ENCODE results near the gene LRRC25. TPM values are rescaled to one million over a fixed set of nuclear protein-coding genes. Genes with fewer than 3 reads are reported as not detected.
A peak's percentile ranks its signal among the peaks of the same experiment; 100 is the strongest.
"Not testable (repeated sequence)": the region's sequence is repeated elsewhere in the genome, so short reads cannot be mapped to it uniquely, and the experiment has no call there.

LRRC25 gene
- total and polyA plus RNA-seq, 11 donors: 0.83 to 33.0 (median 2.8) TPM

GRCh38 chr19:18361646-18362045 is 35.8 kb downstream of the LRRC25 start:
- ATAC-seq: no peak
- H3K27ac ChIP-seq: no peak overlapping the region
- TF ChIP-seq CTCF (IDR thresholded peaks at IDR 0.05) (no peak), POLR2A (IDR thresholded peaks at IDR 0.05) (no peak)
- H3K4me3 ChIP-seq: no peak overlapping the region
- no peak for DNase-seq
- peaks cover 0 to 7% (median 0%) of the 10 kb centered on the region in 12 donors for H3K9me3 ChIP-seq
- 94 to 96% (median 95%) methylated on average over 8 of the region's 8 CpGs for WGBS, 4 donors
- intact Hi-C loops (cut with DNase I): no loop called here
- peaks cover 0 to 32% (median 17%) of the 10 kb centered on the region in 12 donors for H3K4me1 ChIP-seq
- H3K27me3 ChIP-seq: no peaks in the 10 kb centered on the region
- peaks cover 0 to 67% (median 54%) of the 10 kb centered on the region in 9 donors for H3K36me3 ChIP-seq

- Histone ChIP-seq H3K36me3 (peaks cover 0 to 69% (median 62%) of the 10 kb centered on the region in 9 donors), H3K27me3 (no peaks in the 10 kb centered on the region), H3K27ac (no peak overlapping the region), H3K4me1 (peaks cover 0 to 5% (median 0%) of the 10 kb centered on the region in 12 donors), H3K4me3 (no peak overlapping the region), H3K9me3 (peaks cover 0 to 7% (median 0%) of the 10 kb centered on the region in 12 donors)
- 94 to 100% (median 98%) methylated on average over 3 of the region's 3 CpGs for whole genome bisulfite sequencing, 4 donors
- intact Hi-C loops (cut with DNase I): loop anchor here in 2 of 10 donors (5.0 kb wide), 1 partner anchor 35 kb away; no protein-coding TSS in a partner anchor
- DNase-seq (no peak), ATAC-seq (peak in 1 of 4 donors; percentile 20)
- TF ChIP-seq POLR2A (IDR thresholded peaks at IDR 0.05): no peak
- TF ChIP-seq CTCF (IDR thresholded peaks at IDR 0.05): no peak
These were observed 40.4 kb downstream of the LRRC25 start for GRCh38 chr19:18357041-18357440.

- H3K4me3 ChIP-seq, H3K27me3 ChIP-seq, DNase-seq, ATAC-seq, H3K4me1 ChIP-seq, H3K27ac ChIP-seq, H3K9me3 ChIP-seq: not testable (repeated sequence)
- peaks cover 0 to 53% (median 45%) of the 10 kb centered on the region in 9 donors for H3K36me3 ChIP-seq
- intact Hi-C loops (cut with DNase I): loop anchor here in 4 of 10 donors (5.0 kb wide), 2 partner anchors 33 to 38 kb away; partner anchors contain the start of gene GDF15 (in 2 of the 4)
- 95 to 99% (median 96%) methylated on average over 7 of the region's 7 CpGs for WGBS, 4 donors
These were observed 42.7 kb downstream of the LRRC25 start for GRCh38 chr19:18354743-18355142.

GRCh38 chr19:18353378-18354005 is 43.9 kb downstream of the LRRC25 start:
- Histone ChIP-seq H3K36me3 (peaks cover 0 to 43% (median 35%) of the 10 kb centered on the region in 9 donors), H3K4me1 (peaks cover 0 to 5% (median 0%) of the 10 kb centered on the region in 12 donors), H3K27me3 (no peaks in the 10 kb centered on the region), H3K4me3 (no peak overlapping the region), H3K27ac (no peak overlapping the region), H3K9me3 (peaks cover 0 to 7% (median 0%) of the 10 kb centered on the region in 12 donors)
- DNase-seq (no peak), ATAC-seq (no peak)
- TF ChIP-seq POLR2A (IDR thresholded peaks at IDR 0.05) (no peak), CTCF (IDR thresholded peaks at IDR 0.05) (no peak)
- intact Hi-C loops (cut with DNase I): loop anchor here in 2 of 10 donors (5.0 kb wide), 1 partner anchor 34 kb away; the partner anchor contains the start of gene GDF15 (in 2 of the 2)
- WGBS, 4 donors: 94 to 97% (median 95%) methylated on average over 8 of the region's 8 CpGs

All from heart left ventricle (tissue), 16 donors.